Hepatocyte (in vitro differentiated cells): ENCODE data around the gene OR9I1. TPM values are rescaled to one million over a fixed set of nuclear protein-coding genes. Genes with fewer than 3 reads are reported as not detected.

Experiments used
- DNase-seq: peaks from one replicate; pipeline ENCODE4 v3.0.0-alpha.2; 2016; ENCODE audit warnings: low spot score
- H2AFZ ChIP-seq: fragments of 200-600 bp; sonication (generic); 2 replicates; pipeline ENCODE4 v1.6.0; 2016; ENCODE audit warnings: antibody characterized with exemption, mild to moderate bottlenecking
- H3K27ac ChIP-seq: fragments of 200-600 bp; sonication (generic); 2 replicates; pipeline ENCODE4 v1.5.1; 2016; ENCODE audit warnings: mild to moderate bottlenecking
- H3K27me3 ChIP-seq: fragments of 200-600 bp; sonication (generic); 2 replicates; pipeline ENCODE4 v1.6.1; 2016
- H3K36me3 ChIP-seq: fragments of 200-600 bp; sonication (generic); replicated peaks from 2 replicates; pipeline ENCODE4 v1.5.1; 2016; ENCODE audit warnings: low read depth; ENCODE audit not compliant: insufficient read depth
- H3K4me1 ChIP-seq: fragments of 200-600 bp; sonication (generic); 2 replicates; pipeline ENCODE4 v1.5.1; 2016; ENCODE audit warnings: mild to moderate bottlenecking, moderate library complexity; ENCODE audit not compliant: insufficient read depth
- H3K4me2 ChIP-seq: fragments of 200-600 bp; sonication (generic); 2 replicates; pipeline ENCODE4 v1.6.0; 2016
- H3K4me3 ChIP-seq: fragments of 200-600 bp; sonication (generic); 2 replicates; pipeline ENCODE4 v1.5.1; 2016; ENCODE audit warnings: mild to moderate bottlenecking
- H3K79me2 ChIP-seq: fragments of 200-600 bp; sonication (generic); 2 replicates; pipeline ENCODE4 v1.6.0; 2017; ENCODE audit warnings: mild to moderate bottlenecking
- H3K9me2 ChIP-seq: fragments of 200-600 bp; sonication (generic); replicated peaks from 2 replicates; pipeline ENCODE4 v1.6.0; 2017; ENCODE audit warnings: mild to moderate bottlenecking; ENCODE audit not compliant: insufficient read depth
- H3K9me3 ChIP-seq: fragments of 200-600 bp; sonication (generic); 2 replicates; pipeline ENCODE4 v1.5.1; 2016; ENCODE audit warnings: low read depth, mild to moderate bottlenecking
- H4K20me1 ChIP-seq: fragments of 200-600 bp; sonication (generic); 2 replicates; pipeline ENCODE4 v1.6.0; 2016; ENCODE audit warnings: mild to moderate bottlenecking; ENCODE audit not compliant: insufficient read depth, poor library complexity, severe bottlenecking
- EZH2 ChIP-seq: fragments of 200-600 bp; sonication (generic); IDR thresholded peaks from 2 replicates; pipeline ENCODE4 v1.6.1; 2016; ENCODE audit warnings: antibody characterized with exemption, mild to moderate bottlenecking, borderline replicate concordance
- EZH2phosphoT487 ChIP-seq: fragments of 200-600 bp; sonication (generic); IDR thresholded peaks from one replicate; pipeline ENCODE4 v1.6.1; 2018; ENCODE audit warnings: antibody characterized with exemption, mild to moderate bottlenecking, low read depth, moderate library complexity; ENCODE audit not compliant: unreplicated experiment, severe bottlenecking
- WGBS: methylation state at CpG from one replicate; pipeline ENCODE4 v1.1.6; 2016; ENCODE audit warnings: low lambda C conversion rate; ENCODE audit errors: missing lambda C conversion rate; 5-methylcytosine and 5-hydroxymethylcytosine counted together
- polyA plus RNA-seq: library from polyadenylated mRNA; unstranded; fragments of >200 nt; fragmentation: Nextera tagmentation; extraction: Ambion mirVana; gene quantifications from 2 replicates; pipeline ENCODE4 v1.2.1, GENCODE V29; 2016
- total RNA-seq: library from RNA; depleted of rRNA; stranded (reverse); fragments of >200 nt; gene quantifications from 2 replicates; pipeline ENCODE4 v1.2.3, GENCODE V29; 2014
- TF ChIP-seq, protein P1 (sequence below): fragments of 200-600 bp; sonication (generic); IDR thresholded peaks from 2 replicates; pipeline ENCODE4 v1.5.1; 2016; ENCODE audit warnings: antibody characterized with exemption, mild to moderate bottlenecking; ENCODE audit not compliant: poor library complexity

Gene OR9I1
- total and polyA plus RNA-seq, 2 experiments from 2014 or later: not detected

DNA sequence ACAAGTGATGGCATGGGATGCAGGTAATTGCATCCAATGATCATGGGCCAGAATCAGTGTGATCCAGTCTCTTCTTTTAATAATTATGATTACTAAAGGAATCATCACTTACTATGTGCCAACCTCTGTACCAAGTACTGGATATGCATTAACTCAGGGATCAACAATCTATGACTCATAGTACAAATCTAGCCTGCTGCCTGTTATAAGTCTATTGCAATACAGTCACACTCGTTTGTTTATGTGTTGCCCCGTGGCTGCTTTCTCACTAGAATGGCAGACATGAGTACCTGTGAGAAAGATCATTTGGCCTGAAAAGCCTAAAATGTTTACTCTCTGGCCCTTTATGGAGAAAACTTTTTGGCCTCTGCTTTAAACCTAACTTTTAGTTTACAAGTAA, 49.5 kb downstream of the OR9I1 start:
- WGBS: 27% methylated on average over 2 of the region's 2 CpGs
- H3K27ac ChIP-seq: no peak overlapping the region

DNA sequence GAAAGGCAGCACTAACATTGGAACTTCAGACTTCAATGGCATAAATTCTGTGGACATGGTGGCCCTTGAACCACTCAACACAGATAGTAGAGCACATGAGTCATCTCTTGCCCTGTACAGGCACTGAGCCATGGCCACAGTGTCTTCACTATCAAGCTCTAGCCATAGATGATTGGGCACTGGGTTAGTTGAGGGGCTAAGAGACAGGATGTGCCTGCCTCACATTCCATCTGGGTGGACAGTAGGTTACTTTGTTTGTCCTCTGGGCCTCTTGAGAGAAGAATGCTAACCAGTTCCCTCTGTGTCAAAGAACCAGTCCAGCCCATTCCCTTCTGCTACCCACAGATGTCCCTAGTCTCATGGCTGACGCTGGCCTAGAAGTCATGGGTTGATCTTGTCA, 54.7 kb downstream of the OR9I1 start:
- no peak overlapping the region for H3K4me2 ChIP-seq
- no peak overlapping the region for H3K27ac ChIP-seq
- WGBS: 91% methylated on average over 1 of the region's 1 CpG
- no peak overlapping the region for H3K4me3 ChIP-seq
- no peak for DNase-seq
- H3K9me3 ChIP-seq: no peaks in the 10 kb centered on the region
- no peaks in the 10 kb centered on the region for H3K4me1 ChIP-seq
- no peaks in the 10 kb centered on the region for H3K36me3 ChIP-seq
- no peaks in the 10 kb centered on the region for H3K79me2 ChIP-seq
- no peaks in the 10 kb centered on the region for H4K20me1 ChIP-seq
- H3K9me2 ChIP-seq: no peaks in the 10 kb centered on the region
- TF ChIP-seq EZH2phosphoT487 (no peak), EZH2 (no peak)
- TF ChIP-seq, protein P1, sequence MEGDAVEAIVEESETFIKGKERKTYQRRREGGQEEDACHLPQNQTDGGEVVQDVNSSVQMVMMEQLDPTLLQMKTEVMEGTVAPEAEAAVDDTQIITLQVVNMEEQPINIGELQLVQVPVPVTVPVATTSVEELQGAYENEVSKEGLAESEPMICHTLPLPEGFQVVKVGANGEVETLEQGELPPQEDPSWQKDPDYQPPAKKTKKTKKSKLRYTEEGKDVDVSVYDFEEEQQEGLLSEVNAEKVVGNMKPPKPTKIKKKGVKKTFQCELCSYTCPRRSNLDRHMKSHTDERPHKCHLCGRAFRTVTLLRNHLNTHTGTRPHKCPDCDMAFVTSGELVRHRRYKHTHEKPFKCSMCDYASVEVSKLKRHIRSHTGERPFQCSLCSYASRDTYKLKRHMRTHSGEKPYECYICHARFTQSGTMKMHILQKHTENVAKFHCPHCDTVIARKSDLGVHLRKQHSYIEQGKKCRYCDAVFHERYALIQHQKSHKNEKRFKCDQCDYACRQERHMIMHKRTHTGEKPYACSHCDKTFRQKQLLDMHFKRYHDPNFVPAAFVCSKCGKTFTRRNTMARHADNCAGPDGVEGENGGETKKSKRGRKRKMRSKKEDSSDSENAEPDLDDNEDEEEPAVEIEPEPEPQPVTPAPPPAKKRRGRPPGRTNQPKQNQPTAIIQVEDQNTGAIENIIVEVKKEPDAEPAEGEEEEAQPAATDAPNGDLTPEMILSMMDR: no peak
- no peak overlapping the region for H2AFZ ChIP-seq
- no peaks in the 10 kb centered on the region for H3K27me3 ChIP-seq

More for the DNA sequence above, 49.5 kb downstream of the OR9I1 start:
- no peak overlapping the region for H3K4me3 ChIP-seq
- H3K9me2 ChIP-seq: no peaks in the 10 kb centered on the region
- H3K36me3 ChIP-seq: no peaks in the 10 kb centered on the region
- no peaks in the 10 kb centered on the region for H3K9me3 ChIP-seq
- H2AFZ ChIP-seq: no peak overlapping the region
- H3K4me2 ChIP-seq: no peak overlapping the region
- H3K27me3 ChIP-seq: no peaks in the 10 kb centered on the region
- DNase-seq: no peak
- H3K79me2 ChIP-seq: no peaks in the 10 kb centered on the region
- H4K20me1 ChIP-seq: no peaks in the 10 kb centered on the region
- TF ChIP-seq EZH2phosphoT487 (no peak), EZH2 (no peak)
- TF ChIP-seq, protein P1: no peak
- H3K4me1 ChIP-seq: no peaks in the 10 kb centered on the region

DNA sequence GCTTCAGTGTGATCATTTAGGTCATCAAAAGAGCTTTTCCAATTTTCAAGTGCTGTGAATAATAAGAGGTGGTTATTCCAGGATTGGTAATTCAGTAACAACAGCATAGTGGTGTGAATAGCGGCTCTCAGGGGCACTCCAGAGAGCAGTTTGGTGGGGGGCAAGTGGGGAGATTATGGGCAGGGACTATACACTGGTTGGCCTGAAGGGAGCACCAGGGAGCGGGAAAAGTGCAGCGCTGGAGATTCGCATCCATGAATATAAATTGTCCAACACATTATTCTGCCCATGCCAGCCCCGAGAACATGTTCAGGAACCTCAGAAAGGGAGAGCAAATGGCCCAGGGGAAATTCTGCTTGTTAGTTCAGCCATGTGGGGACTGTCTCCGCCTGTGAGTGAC, 56.7 kb downstream of the OR9I1 start:
- no peak overlapping the region for H3K27ac ChIP-seq
- TF ChIP-seq EZH2phosphoT487 (no peak), EZH2 (no peak)
- TF ChIP-seq, protein P1: no peak
- 85% methylated on average over 6 of the region's 6 CpGs for WGBS

DNA sequence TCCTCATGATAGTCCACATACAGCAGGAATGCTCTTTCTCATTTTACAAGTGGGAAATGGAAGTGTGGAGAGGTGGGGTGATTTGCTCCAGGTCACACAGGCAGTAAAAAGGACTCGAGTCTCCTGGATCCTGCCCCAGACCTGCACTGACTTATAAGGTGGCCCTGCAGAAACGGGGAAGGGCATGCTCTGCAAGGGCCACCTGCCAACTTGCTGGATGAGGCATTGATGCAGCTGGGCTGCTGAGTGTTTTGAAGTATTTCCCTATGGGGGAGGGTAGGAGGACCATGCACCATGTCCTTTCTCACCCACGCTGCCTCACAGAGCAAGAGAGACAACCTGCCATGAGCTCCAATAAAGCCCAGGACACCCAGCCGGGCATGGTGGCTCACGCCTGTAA, 57.6 kb downstream of the OR9I1 start:
- H4K20me1 ChIP-seq: no peaks in the 10 kb centered on the region
- H3K36me3 ChIP-seq: no peaks in the 10 kb centered on the region
- H3K4me1 ChIP-seq: no peaks in the 10 kb centered on the region
- no peak overlapping the region for H2AFZ ChIP-seq
- H3K79me2 ChIP-seq: no peaks in the 10 kb centered on the region
- no peak overlapping the region for H3K4me3 ChIP-seq
- H3K27me3 ChIP-seq: no peaks in the 10 kb centered on the region
- TF ChIP-seq, protein P1: no peak
- TF ChIP-seq EZH2phosphoT487: no peak
- TF ChIP-seq EZH2: no peak
- H3K9me3 ChIP-seq: no peaks in the 10 kb centered on the region
- no peaks in the 10 kb centered on the region for H3K9me2 ChIP-seq
- WGBS: 79% methylated on average over 5 of the region's 5 CpGs
- no peak for DNase-seq
- no peak overlapping the region for H3K4me2 ChIP-seq
- no peak overlapping the region for H3K27ac ChIP-seq

More for the DNA sequence above, 56.7 kb downstream of the OR9I1 start:
- DNase-seq: no peak
- Histone ChIP-seq H2AFZ (no peak overlapping the region), H3K36me3 (no peaks in the 10 kb centered on the region), H3K9me2 (no peaks in the 10 kb centered on the region), H4K20me1 (no peaks in the 10 kb centered on the region), H3K4me2 (no peak overlapping the region), H3K4me3 (no peak overlapping the region), H3K9me3 (no peaks in the 10 kb centered on the region), H3K4me1 (no peaks in the 10 kb centered on the region), H3K79me2 (no peaks in the 10 kb centered on the region), H3K27me3 (no peaks in the 10 kb centered on the region)
